Sigmoid colon (tissue), 7 donors: ENCODE results near the gene LATS2. TPM values are rescaled to one million over a fixed set of nuclear protein-coding genes. Genes with fewer than 3 reads are reported as not detected.

Experiments used
- DNase-seq: peaks from one replicate; pipeline ENCODE4 v3.0.0-alpha.2; 2019
- H3K27ac ChIP-seq, 4 donors: fragments of 200-600 bp; sonication (generic); one replicate each; pipeline ENCODE4 v1.5.1; 2016 to 2019; ENCODE audit warnings: mild to moderate bottlenecking in 1 of 4
- H3K27me3 ChIP-seq, 3 donors: fragments of 200-600 bp; sonication (generic); one replicate each; pipeline ENCODE4 v1.5.1; 2019; ENCODE audit warnings: mild to moderate bottlenecking in 1 of 3
- H3K36me3 ChIP-seq, 4 donors: fragments of 200-600 bp; sonication (generic); one replicate each; pipeline ENCODE4 v1.5.1; 2016 to 2019
- H3K4me1 ChIP-seq, 4 donors: fragments of 200-600 bp; sonication (generic); one replicate each; pipeline ENCODE4 v1.5.1; 2017 to 2019
- H3K4me3 ChIP-seq, 4 donors: fragments of 200-600 bp; sonication (generic); one replicate each; pipeline ENCODE4 v1.5.1; 2017 to 2019; ENCODE audit warnings: mild to moderate bottlenecking in 2 of 4, moderate library complexity in 1 of 4
- H3K9me3 ChIP-seq, 4 donors: fragments of 200-600 bp in 3 of 4; sonication (generic) in 3 of 4; one replicate each; pipeline versions ENCODE4 v1.5.1 to v1.6.1; 2013 to 2019
- EP300 ChIP-seq, 4 donors: sonication (generic); formaldehyde crosslinking; IDR thresholded peaks; one replicate each; pipeline ENCODE4 v1.6.1; 2017; ENCODE audit warnings: antibody characterized with exemption in 4 of 4
- POLR2A ChIP-seq, 2 donors: fragments of 450-650 bp; IDR thresholded peaks; one replicate each; pipeline ENCODE4 v1.6.1; 2016; ENCODE audit warnings: antibody characterized with exemption in 2 of 2, mild to moderate bottlenecking in 2 of 2, moderate library complexity in 2 of 2
- POLR2AphosphoS5 ChIP-seq, 4 donors: sonication (generic); formaldehyde crosslinking; IDR thresholded peaks; one replicate each; pipeline ENCODE4 v1.6.1; 2017; ENCODE audit warnings: antibody characterized with exemption in 4 of 4
- WGBS, 2 donors: extraction: QIAGEN DNeasy Blood & Tissue Kit; methylation state at CpG; one replicate each; pipeline ENCODE4 v1.1.7; 2013; 5-methylcytosine and 5-hydroxymethylcytosine counted together
- intact Hi-C: fragments of 100-400 bp; cut with DNase I; formaldehyde crosslinking; loops from one replicate; pipeline ENCODE4 v1.15.1; 2023
- polyA plus RNA-seq, 3 donors: library from polyadenylated mRNA; stranded (reverse); fragments of 200-250 nt; gene quantifications; one replicate each; pipeline ENCODE4 v1.2.3, GENCODE V29; 2013
- total RNA-seq, 4 donors: library from RNA; depleted of rRNA; stranded (reverse); fragments of >200 nt; gene quantifications; one replicate each; pipeline ENCODE4 v1.1.0, GENCODE V29; 2016
- TF ChIP-seq, protein P1 (sequence below), 4 experiments: fragments of 450-650 bp in 3 of 4; fragments of 200-600 bp in 1 of 4; IDR thresholded peaks; one replicate each; pipeline ENCODE4 v1.5.1; 2016 to 2019; ENCODE audit warnings: antibody characterized with exemption in 4 of 4, mild to moderate bottlenecking in 3 of 4, moderate library complexity in 2 of 4
- donor health status: healthy with polysubstance abuse.
- donor health status: Bipolar disorder and iron deficiency.
- donor health status: healthy.

The LATS2 gene
- total and polyA plus RNA-seq, 7 donors, result 3.7 to 45.5 (median 21.8) TPM

DNA sequence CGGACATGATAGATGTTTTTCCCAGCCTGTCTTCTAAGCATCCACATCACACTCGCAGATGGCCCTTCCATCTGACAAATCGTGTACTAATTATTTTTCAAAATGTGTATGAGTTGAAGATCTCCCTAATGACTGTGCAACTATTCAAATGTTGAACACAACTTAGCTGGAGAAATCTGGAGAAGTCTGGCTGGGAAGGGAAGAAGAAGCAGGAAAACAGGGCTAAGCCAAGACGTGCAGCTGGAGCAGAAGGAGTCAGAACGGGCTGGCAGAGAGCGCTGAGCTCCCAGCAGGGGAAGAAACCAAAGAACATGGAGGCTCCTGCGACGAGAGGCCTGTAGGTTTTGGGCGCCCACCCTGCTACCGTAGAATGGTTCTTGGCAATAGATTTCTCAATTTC, 13.2 kb upstream of the LATS2 start:
- 54 to 63% methylated on average over 10 of the region's 10 CpGs for WGBS, 2 donors
- H3K27ac ChIP-seq, result peak overlapping the region; percentile 61 to 71 (median 64)
- H3K36me3 ChIP-seq, result no peaks in the 10 kb centered on the region
- TF ChIP-seq, protein P1, sequence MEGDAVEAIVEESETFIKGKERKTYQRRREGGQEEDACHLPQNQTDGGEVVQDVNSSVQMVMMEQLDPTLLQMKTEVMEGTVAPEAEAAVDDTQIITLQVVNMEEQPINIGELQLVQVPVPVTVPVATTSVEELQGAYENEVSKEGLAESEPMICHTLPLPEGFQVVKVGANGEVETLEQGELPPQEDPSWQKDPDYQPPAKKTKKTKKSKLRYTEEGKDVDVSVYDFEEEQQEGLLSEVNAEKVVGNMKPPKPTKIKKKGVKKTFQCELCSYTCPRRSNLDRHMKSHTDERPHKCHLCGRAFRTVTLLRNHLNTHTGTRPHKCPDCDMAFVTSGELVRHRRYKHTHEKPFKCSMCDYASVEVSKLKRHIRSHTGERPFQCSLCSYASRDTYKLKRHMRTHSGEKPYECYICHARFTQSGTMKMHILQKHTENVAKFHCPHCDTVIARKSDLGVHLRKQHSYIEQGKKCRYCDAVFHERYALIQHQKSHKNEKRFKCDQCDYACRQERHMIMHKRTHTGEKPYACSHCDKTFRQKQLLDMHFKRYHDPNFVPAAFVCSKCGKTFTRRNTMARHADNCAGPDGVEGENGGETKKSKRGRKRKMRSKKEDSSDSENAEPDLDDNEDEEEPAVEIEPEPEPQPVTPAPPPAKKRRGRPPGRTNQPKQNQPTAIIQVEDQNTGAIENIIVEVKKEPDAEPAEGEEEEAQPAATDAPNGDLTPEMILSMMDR (IDR thresholded peaks at IDR 0.05), result no peak
- no peak for TF ChIP-seq POLR2A (IDR thresholded peaks at IDR 0.05)
- TF ChIP-seq POLR2AphosphoS5 (IDR thresholded peaks at IDR 0.05), result no peak
- no peak for TF ChIP-seq EP300 (IDR thresholded peaks at IDR 0.05)
- H3K4me3 ChIP-seq, result no peak overlapping the region
- intact Hi-C loops, result no loop called here
- no peaks in the 10 kb centered on the region for H3K27me3 ChIP-seq
- H3K9me3 ChIP-seq, result no peaks in the 10 kb centered on the region
- peak; percentile 78 for DNase-seq
- H3K4me1 ChIP-seq, result peaks cover 0 to 35% (median 11%) of the 10 kb centered on the region in 4 donors

DNA sequence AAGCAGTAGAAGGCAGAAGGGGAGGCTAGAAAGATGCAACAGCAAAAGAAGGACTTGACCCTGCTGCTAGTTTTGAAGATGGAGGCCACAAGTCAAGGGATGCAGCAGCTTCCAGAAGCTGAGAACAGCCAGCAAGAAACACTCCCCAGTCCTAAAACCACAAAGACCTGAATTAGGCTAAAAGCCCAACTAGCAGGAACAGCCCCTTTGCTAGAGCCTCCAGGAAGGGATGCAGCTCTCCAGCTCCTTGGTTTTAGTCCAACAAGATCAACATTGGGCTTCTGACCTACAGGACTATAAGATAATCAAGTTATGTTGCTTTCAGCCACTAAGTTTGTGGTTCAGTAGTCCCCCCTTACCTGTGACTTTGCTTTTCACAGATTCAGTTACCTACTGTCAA, 10.5 kb upstream of the LATS2 start:
- no peaks in the 10 kb centered on the region for H3K36me3 ChIP-seq
- no peaks in the 10 kb centered on the region for H3K27me3 ChIP-seq
- TF ChIP-seq POLR2A (IDR thresholded peaks at IDR 0.05), result no peak
- TF ChIP-seq, protein P1 (IDR thresholded peaks at IDR 0.05), result no peak
- TF ChIP-seq POLR2AphosphoS5 (IDR thresholded peaks at IDR 0.05), result no peak
- TF ChIP-seq EP300 (IDR thresholded peaks at IDR 0.05), result no peak
- no peaks in the 10 kb centered on the region for H3K9me3 ChIP-seq
- H3K4me3 ChIP-seq, result no peak overlapping the region
- H3K4me1 ChIP-seq, result peaks cover 0 to 40% (median 16%) of the 10 kb centered on the region in 4 donors
- intact Hi-C loops, result no loop called here
- no peak for DNase-seq
- H3K27ac ChIP-seq, result peak overlapping the region in 2 of 4 donors; percentile 79

DNA sequence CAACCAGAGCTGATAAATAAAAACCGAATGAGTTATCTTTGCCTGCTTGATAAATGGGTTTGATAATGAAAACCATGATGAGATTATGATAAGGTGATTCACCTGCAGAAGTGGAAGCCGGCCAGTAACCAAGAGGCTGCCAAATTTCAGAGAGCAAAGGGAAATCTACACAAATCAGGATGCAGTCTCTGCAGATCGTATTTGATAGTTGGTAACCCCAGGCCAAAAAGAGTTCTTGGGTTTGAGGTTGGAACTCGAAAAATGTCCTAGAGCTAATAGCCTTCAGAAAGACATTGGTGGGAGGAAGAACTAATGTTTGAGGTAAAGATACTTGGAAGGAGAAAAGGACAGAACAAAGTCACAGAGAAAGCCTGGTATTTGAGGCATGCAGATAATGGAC, 9.6 kb upstream of the LATS2 start:
- Histone ChIP-seq H3K9me3 (no peaks in the 10 kb centered on the region), H3K36me3 (no peaks in the 10 kb centered on the region), H3K27ac (peak overlapping the region in 2 of 4 donors; percentile 79), H3K27me3 (no peaks in the 10 kb centered on the region), H3K4me3 (no peak overlapping the region), H3K4me1 (peaks cover 0 to 40% (median 13%) of the 10 kb centered on the region in 4 donors)
- DNase-seq, result no peak
- intact Hi-C loops, result no loop called here
- TF ChIP-seq EP300 (IDR thresholded peaks at IDR 0.05) (no peak), POLR2A (IDR thresholded peaks at IDR 0.05) (no peak), POLR2AphosphoS5 (IDR thresholded peaks at IDR 0.05) (no peak)
- TF ChIP-seq, protein P1 (IDR thresholded peaks at IDR 0.05), result no peak
- WGBS, 2 donors, result 67 to 73% methylated on average over 4 of the region's 4 CpGs

DNA sequence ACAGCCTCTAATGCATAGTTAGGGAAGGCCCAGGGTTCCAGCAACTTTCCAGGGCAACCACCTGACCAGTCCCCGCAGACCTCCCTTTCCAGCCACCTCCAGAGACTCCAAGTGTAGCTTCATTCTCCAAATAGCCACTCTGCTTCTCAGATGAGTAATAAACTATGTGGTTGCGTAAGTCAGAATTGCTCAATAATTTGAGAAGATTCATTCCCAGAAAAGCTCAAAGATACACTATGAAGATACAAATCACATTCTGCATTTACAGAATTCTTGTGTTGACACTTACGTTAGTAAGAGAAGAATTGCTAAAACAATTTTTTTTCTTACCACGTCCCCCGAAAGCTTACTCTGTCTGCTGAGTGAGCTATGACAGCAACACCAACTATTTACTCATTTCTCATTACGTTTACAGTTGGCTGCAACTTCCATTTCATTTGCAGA, 8.2 kb upstream of the LATS2 start:
- intact Hi-C loops, result loop anchor here (10.0 kb wide), 1 partner anchor 255 kb away; no protein-coding TSS in a partner anchor
- no peaks in the 10 kb centered on the region for H3K9me3 ChIP-seq
- peaks cover 0 to 29% (median 10%) of the 10 kb centered on the region in 4 donors for H3K4me1 ChIP-seq
- peak in 3 of 4 donors; percentile 26 to 88 (median 82) for TF ChIP-seq EP300 (IDR thresholded peaks at IDR 0.05)
- TF ChIP-seq, protein P1 (IDR thresholded peaks at IDR 0.05), result no peak
- TF ChIP-seq POLR2AphosphoS5 (IDR thresholded peaks at IDR 0.05), result peak; percentile 65 to 87 (median 78)
- no peak for TF ChIP-seq POLR2A (IDR thresholded peaks at IDR 0.05)
- H3K36me3 ChIP-seq, result no peaks in the 10 kb centered on the region
- peak overlapping the region; percentile 3 to 79 (median 73) for H3K27ac ChIP-seq
- WGBS, 2 donors, result 65 to 71% methylated on average over 6 of the region's 6 CpGs
- no peaks in the 10 kb centered on the region for H3K27me3 ChIP-seq
- H3K4me3 ChIP-seq, result no peak overlapping the region
- peak; percentile 79 for DNase-seq

DNA sequence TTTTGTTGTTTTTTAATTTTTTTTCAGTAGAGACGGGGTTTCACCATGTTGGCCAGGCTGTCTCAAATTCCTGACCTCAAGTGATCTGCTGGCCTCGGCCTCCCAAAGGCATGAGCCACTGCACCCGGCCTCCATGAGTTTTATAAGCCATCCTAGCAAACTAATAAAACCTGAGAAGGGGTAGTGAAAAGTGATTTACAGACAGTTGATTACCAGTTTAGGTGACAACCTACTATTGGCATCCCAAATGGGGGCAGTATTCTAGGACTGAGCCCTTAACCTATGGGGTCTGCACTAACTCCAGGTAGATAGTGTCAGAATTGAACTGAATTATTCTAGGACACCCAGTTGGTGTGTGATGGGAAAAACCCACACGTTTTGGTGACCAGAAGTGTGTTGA, 6.5 kb upstream of the LATS2 start:
- Histone ChIP-seq H3K4me1 (peaks cover 0 to 27% (median 10%) of the 10 kb centered on the region in 4 donors), H3K36me3 (no peaks in the 10 kb centered on the region), H3K4me3 (no peak overlapping the region), H3K27me3 (no peaks in the 10 kb centered on the region), H3K9me3 (no peaks in the 10 kb centered on the region), H3K27ac (no peak overlapping the region)
- DNase-seq, result no peak
- intact Hi-C loops, result loop anchor here (10.0 kb wide), 1 partner anchor 253 kb away; no protein-coding TSS in a partner anchor
- TF ChIP-seq POLR2A (IDR thresholded peaks at IDR 0.05) (no peak), EP300 (IDR thresholded peaks at IDR 0.05) (no peak), POLR2AphosphoS5 (IDR thresholded peaks at IDR 0.05) (no peak)
- TF ChIP-seq, protein P1 (IDR thresholded peaks at IDR 0.05), result no peak
- WGBS, 2 donors, result 62 to 68% methylated on average over 4 of the region's 4 CpGs
